ENCODE measurements around the gene LAS1L.
"Not testable (repeated sequence)": the region's sequence is repeated elsewhere in the genome, so short reads cannot be mapped to it uniquely, and the experiment has no call there.

LAS1L gene

GRCh38 chrX:65516756-65517155 is 17.8 kb downstream of the LAS1L start:
- DNase-seq, result no peak

GRCh38 chrX:65513610-65514009 is 21.0 kb downstream of the LAS1L start:
- DNase-seq, result no peak

- no peak for DNase-seq
Observed at GRCh38 chrX:65509400-65509799, 25.2 kb downstream of the LAS1L start.

- no peak for DNase-seq
Observed at GRCh38 chrX:65508851-65509250, 25.7 kb downstream of the LAS1L start.

- DNase-seq, result no peak
Observed at GRCh38 chrX:65502618-65503017, 32.0 kb downstream of the LAS1L start.

GRCh38 chrX:65493431-65493830 is 41.2 kb downstream of the LAS1L start:
- DNase-seq, result no peak

GRCh38 chrX:65491620-65492019 is 43.0 kb downstream of the LAS1L start:
- DNase-seq, result no peak

GRCh38 chrX:65488495-65488894 is 46.1 kb downstream of the LAS1L start:
- no peak for DNase-seq

- no peak for DNase-seq
Observed at GRCh38 chrX:65480960-65481359, 53.6 kb downstream of the LAS1L start.

GRCh38 chrX:65479102-65479501 is 55.5 kb downstream of the LAS1L start:
- DNase-seq, result not testable (repeated sequence)

- no peak for DNase-seq
Observed at GRCh38 chrX:65476564-65476963, 58.0 kb downstream of the LAS1L start.

GRCh38 chrX:65463550-65463949 is 71.0 kb downstream of the LAS1L start:
- DNase-seq, result no peak

Data from activated effector memory CD4-positive, alpha-beta T cell treated with Interleukin-2 at 50 U/mL for 16 hours (primary cell).